ENCODE data around the gene RAPSN. TPM values are rescaled to one million over a fixed set of nuclear protein-coding genes. Genes with fewer than 3 reads are reported as not detected.

RAPSN gene
- total RNA-seq, 2 donors from 2014 or later: 0.33 to 0.69 TPM

DNA sequence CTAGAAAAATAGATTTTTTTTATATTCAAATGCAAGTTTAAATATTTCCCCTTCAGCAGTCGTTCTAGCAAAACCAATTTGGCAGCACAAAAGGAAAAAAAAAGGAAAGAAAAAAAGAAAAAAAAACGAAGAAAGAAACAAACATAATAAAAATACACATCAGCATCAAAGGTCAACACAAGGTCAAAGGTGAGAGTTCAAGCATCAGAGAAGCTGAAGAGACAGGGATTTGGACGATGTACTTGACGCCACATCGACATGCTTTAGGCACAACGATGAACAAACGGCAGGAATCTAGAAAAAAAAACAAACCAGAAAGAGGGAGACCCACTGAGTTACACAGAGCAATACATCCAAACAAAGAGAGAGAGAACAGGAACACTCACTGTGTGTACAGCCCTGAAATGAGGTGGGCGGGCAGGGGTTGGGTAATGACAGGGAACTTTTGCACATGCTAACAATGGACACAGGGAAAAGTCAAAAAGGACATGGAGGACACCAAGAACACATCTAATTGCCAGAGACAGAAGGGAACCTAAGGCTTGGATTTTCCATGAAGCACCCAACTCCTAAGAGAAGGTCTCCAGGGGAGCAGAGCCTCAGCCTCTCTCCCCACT, 19.8 kb upstream of the RAPSN start:
- no peak for DNase-seq (ENCODE audit: low spot score)
- intact Hi-C loops (cut with DNase I): no loop called here

DNA sequence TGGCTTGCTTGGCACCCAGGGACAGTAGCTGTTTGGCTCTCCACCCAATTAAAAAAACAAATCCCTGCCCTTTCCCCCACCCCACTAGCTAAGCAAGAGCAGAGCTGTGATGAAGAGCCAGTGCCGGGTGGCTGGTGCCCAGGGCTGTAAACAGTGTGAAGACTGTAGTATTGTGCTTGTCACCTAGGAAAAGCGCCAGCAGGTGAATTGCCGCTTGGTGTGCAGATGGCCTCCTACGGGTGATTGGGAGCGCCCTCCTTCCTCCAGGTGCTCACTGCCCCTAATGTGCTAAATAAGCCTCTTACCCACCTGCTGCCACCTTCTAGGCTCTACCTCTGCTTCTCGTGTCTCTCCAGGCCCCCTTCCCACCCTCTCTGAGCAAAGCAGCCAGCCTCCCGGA, 18.4 kb upstream of the RAPSN start:
- intact Hi-C loops (cut with DNase I): no loop called here
- peak; percentile 41 for DNase-seq (ENCODE audit: low spot score)

DNA sequence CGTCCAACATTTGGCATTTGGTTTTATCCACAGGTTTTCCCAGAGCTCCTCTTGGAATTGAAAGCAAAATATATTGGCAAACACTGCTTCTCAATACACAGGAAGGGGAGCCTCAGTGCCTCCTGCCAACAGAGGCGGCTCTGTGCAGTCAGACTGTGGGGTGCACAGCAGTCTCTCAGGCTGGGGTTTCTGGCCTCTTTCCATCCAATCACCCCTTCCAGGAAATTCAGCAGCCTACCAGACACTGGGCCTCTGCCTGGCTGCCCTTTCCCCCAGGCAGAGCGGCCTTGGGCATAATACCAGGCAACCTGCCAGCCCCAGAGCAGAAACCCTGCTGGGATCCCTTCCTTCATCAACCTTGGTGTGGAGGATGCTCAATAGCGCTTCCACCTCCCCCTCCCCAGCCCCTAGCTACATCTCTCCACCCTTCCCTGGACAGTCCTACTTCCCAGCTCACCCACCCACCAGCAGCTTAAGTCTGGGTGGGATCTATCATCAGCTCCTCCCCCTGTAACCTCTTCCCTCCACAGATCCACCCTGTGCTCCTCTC, 17.8 kb upstream of the RAPSN start:
- intact Hi-C loops (cut with DNase I): no loop called here
- DNase-seq (ENCODE audit: low spot score): peak; percentile 62

DNA sequence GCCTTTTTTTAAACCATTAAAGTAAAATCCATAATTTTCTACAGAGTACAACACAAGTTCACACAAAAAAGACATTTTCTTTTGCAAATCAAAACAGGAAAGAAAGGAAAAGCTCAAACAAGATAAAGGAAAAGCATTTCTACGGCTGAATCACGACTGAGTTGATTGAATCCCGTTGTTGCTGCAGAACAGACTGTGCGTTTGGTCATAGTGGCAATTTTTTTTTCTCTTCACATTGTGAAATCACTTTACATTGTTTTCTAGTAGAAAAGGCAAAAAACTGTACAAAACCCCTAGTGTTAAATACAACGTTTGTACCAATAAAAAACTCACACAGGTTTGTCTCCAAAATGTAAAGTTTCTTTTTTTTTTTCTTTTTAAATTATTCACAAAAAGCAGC, 17.3 kb upstream of the RAPSN start:
- DNase-seq (ENCODE audit: low spot score): no peak
- intact Hi-C loops (cut with DNase I): no loop called here

DNA sequence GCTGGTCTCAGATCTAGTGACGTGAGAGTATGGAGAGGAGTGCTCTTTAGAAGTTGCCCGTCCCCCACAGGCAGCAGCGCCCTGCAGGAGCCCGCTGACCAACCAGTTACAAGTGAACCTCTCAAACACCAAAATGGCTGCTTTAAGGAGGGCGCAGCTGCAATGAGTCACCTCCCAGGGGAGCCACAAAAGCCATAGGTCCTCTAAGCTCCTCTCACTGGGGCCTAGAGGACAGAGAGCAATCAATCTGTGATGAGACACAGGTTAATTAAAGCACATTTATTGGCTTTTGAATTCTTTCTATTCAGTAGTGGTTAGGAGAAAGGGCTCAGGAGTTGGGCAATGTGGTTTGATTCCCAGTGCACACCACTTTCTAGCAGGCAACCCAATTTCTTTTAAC, 15.5 kb upstream of the RAPSN start:
- peak; percentile 42 for DNase-seq (ENCODE audit: low spot score)
- intact Hi-C loops (cut with DNase I): no loop called here

DNA sequence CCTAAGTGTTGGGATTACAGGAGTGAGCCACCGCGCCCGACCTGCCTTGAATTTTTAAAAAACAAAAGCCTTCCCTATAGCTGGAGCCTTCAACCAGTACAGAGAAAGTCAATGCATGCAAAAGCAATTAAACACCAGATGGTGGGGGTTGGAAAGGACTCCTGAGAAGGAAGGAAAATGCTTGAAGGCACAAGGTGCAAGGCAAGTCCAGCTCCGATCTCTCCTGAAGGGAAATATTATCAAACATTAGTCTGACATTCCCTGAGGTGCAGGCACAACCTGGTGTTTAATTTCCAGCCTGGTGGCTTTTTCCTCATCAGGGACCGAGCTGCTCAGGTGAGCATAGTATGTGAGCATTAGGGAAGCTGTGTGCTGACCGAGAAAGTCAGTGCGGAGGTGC, 12.9 kb upstream of the RAPSN start:
- intact Hi-C loops (cut with DNase I): no loop called here
- no peak for DNase-seq (ENCODE audit: low spot score)

DNA sequence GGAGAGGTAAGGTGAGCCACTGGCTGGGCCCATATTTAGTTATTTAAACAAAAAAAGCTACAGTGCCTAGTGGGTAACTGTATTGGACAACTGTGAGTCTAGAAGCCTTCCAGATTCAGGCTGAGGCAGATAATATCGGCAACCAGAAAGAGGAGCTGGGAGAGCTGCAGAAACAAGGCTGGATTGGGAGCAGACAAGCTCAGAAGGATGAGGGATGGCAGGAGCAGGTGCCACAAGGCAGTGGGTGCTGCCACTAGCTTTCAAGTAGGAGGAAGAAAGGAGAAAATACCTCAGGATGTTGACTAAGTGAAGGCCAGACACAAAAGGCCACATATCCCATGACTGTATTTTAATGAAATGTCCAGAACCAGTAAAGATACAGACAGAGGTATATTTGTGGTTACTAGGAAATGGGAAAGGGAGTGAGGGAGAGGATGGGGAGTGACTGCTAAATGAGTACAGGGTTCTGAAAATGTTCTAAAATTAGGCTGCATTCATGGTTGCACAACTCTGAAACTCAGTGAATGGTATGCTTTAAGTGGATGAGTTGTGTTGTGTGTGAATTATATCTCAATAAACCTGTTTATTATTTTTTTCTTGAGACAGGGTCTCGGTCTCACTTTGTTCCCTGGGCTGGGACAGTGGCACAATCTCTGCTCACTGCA, 11.8 kb upstream of the RAPSN start:
- no peak for DNase-seq (ENCODE audit: low spot score)
- intact Hi-C loops (cut with DNase I): no loop called here

DNA sequence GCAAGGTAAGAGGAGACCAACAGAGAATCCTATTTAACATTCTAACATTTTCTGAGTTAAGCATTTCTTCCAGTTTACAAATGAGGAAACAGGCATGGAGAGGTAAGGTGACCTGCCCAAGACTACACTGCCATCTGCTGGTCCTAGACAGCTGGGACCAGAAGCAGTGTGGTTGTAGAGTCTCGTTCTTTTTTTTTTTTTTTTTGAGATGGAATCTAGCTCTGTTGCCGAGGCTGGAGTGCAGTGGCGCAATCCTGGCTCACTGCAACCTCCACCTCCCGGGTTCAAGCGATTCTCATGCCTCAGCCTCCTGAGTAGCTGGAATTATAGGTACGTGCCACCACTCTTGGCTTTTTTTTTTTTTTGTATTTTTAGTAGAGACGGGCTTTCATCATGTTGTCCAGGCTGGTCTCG, 5.3 kb upstream of the RAPSN start:
- DNase-seq (ENCODE audit: low spot score): peak; percentile 91
- intact Hi-C loops (cut with DNase I): loop anchor here in 1 of 2 donors (10.0 kb wide), 1 partner anchor 79 kb away; the partner anchor contains the start of gene SPI1

DNA sequence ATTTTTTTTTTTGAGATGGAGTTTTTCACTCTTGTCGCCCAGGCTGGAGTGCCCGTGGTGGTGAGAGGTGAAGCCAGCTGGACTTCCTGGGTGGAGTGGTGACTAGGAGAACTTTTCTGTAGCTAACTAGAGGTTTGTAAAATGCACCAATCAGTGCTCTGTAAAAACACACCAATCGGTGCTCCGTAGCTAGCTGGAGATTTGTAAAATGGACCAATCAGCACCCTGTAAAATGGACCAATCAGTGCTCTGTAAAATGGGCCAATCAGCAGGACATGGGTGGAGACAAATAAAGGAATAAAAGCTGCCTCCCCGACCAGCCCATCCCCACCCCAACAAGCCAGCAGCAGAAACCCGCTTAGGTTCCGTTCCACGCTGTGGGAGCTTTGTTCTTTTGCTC, 4.4 kb upstream of the RAPSN start:
- intact Hi-C loops (cut with DNase I): loop anchor here in 1 of 2 donors (10.0 kb wide), 1 partner anchor 79 kb away; the partner anchor contains the start of gene SPI1
- DNase-seq (ENCODE audit: low spot score): no peak

DNA sequence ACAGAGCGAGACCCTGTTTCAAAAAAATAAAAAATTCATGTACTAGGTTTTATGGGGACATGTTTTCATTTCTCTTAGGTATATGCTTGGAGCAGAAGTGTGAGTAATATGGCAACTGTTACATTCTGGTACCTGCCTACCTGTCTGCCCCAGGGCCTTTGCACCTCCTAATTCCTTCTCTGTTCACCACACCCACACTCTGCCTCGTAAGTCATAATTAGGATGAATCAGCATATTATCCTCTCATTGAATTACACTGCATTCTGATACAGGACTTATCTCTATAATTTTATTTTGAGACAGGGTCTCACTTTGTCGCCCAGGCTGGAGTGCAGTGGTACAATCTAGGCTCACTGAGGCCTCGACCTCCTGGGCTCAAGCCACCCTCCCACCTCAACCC, 3.1 kb upstream of the RAPSN start:
- intact Hi-C loops (cut with DNase I): loop anchor here in 1 of 2 donors (10.0 kb wide), 1 partner anchor 77 kb away; the partner anchor contains the start of gene SPI1
- no peak for DNase-seq (ENCODE audit: low spot score)

DNA sequence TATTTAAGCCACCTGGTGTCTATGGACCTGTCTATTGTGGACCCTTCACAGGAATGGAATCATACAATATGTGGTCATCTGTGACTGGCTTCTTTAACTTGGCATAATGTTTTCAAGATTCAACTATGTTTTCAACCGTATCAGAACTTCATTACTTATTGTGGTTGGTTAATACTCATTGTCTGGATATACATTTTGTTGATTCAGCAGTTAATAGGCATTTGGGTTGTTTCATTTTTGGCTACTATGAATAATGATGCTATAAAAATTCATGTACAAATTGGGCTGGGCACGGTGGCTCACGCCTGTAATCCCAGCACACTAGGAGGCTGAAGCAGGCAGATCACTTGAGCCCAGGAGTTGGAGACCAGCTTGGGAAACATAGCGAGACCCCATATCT, 2.5 kb upstream of the RAPSN start:
- DNase-seq (ENCODE audit: low spot score): no peak
- intact Hi-C loops (cut with DNase I): loop anchor here in 1 of 2 donors (10.0 kb wide), 1 partner anchor 77 kb away; the partner anchor contains the start of gene SPI1

DNA sequence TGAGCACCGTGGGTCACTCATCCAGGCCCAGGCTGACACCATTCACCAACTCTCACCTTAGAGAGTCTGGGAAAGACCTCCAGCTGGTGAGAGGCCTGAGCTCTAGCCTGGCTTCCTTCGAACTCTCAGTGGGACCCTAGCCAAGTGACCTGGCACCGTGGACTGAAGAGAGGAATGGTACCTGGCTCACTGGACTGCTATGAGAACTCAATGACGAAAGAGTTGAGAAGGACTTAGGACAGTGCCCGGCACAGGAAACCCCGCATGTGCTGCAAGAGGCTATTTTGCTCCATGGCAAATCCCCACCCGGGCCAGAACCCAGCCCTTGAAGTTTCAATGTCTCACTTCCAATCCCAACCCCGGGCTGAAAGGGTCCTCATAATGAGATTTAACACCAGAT, 605 bp upstream of the RAPSN start:
- DNase-seq (ENCODE audit: low spot score): no peak
- intact Hi-C loops (cut with DNase I): loop anchor here in 1 of 2 donors (5.0 kb wide), 1 partner anchor 77 kb away; no protein-coding TSS in a partner anchor

DNA sequence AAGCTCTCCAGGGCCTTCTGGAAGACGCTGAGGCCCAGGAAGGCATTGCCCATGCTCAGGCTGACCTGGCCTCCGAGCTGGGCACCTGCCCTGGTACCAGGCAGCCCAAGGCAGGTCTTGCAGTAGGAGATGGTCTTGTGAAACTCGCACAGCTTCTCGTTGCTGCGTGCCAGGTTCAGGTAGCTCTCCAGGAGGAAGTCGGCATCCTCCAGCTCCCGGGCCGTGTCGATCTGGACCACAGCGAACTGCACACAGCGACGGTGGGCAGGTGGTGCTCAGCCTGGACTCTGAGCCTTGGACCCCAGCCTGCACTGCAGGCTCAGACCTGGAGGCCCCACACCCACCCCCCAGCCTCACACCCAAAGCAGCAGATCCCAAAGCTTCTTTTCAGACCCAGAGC, 1.0 kb downstream of the RAPSN start:
- intact Hi-C loops (cut with DNase I): loop anchor here in 1 of 2 donors (5.0 kb wide), 1 partner anchor 76 kb away; no protein-coding TSS in a partner anchor
- no peak for DNase-seq (ENCODE audit: low spot score)

DNA sequence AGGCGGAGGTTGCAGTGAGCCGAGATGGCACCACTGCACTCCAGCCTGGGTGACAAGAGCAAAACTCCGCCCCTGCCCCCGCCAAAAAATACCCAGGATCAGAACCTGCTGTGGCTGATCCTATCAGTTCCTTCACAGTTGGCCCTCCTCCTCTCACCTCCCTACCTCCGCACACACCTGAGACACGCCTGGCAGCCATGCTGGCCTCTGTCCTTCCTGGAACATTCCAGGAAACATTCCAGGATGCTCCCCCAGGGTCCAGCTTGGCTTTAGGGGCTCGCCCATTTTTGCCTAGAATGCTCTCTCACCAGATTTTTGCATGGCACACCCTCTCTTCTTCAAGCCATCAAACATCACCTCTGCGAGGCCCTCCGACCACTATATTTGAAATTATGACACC, 2.1 kb downstream of the RAPSN start:
- intact Hi-C loops (cut with DNase I): loop anchor here in 1 of 2 donors (5.0 kb wide), 1 partner anchor 75 kb away; no protein-coding TSS in a partner anchor
- DNase-seq (ENCODE audit: low spot score): no peak

DNA sequence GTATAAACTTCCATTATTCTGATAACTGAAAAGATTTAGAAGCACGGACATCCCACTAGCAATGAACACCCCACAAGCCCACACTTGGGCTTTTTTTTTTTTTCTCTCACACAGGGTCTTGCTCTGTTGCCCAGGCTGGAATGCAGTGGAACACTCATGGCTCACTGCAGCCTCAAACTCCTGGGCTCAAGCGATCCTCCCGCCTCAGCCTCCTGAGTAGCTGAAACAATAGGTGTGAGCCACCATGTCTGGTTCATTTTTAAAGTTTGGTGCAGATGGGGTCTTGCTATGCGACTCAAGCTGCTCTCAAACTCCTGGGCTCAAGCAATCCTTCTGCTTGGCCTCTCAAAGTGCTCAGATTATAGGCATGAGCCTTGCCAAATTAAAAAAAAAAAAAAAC, 3.1 kb downstream of the RAPSN start:
- no peak for DNase-seq (ENCODE audit: low spot score)
- intact Hi-C loops (cut with DNase I): loop anchor here in 1 of 2 donors (5.0 kb wide), 1 partner anchor 74 kb away; no protein-coding TSS in a partner anchor

DNA sequence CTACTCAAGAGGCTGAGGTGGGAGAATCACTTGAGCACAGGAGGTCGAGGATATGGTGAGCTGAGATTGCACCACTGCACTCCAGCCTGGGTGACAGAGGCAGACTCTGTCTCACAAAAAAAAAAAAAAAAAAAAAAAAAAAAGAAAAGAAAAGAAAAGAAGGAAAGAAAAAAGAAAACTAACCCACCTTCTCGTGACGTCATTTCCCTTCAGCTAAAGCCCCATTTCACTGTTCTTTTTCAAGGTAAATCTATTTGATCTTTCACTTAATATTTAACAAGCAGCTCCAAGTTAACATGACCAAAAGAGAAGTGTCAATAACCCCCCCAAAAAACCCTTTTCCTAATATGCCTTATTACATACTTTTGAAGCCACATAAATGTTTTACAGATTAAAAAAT, 5.1 kb downstream of the RAPSN start:
- no peak for DNase-seq (ENCODE audit: low spot score)
- intact Hi-C loops (cut with DNase I): no loop called here

DNA sequence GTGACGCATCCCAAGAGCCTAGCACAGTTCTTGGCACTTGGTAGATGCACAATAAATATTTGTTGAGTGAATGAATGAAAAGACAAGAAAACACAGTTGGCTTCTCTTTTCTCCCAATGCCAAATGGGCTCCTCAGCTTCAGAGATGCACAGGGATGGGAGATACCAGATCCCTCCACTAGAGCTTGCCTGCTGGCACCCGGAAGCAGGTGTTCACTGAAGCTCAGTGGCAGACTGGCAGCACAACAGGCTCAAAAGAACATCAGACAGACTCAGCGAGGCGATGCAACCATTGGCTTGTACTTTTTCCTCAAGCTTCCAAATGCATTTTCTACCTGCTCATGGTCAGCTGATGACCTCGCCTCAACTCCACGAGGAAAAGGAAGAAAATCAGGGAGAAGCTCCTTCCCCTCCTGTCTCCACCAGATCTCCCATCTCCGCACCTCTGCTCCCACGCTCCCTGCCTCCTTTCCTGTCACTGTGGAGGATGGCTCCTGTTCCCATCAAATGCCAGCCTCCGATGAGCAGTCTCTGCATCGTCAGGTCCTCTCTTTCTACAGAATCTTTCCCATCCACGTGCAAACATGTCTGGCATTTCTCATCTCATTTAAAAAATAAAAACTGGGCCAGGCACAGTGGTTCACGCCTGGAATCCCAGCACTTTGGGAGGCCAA, 5.8 kb downstream of the RAPSN start:
- intact Hi-C loops (cut with DNase I): no loop called here
- DNase-seq (ENCODE audit: low spot score): no peak

DNA sequence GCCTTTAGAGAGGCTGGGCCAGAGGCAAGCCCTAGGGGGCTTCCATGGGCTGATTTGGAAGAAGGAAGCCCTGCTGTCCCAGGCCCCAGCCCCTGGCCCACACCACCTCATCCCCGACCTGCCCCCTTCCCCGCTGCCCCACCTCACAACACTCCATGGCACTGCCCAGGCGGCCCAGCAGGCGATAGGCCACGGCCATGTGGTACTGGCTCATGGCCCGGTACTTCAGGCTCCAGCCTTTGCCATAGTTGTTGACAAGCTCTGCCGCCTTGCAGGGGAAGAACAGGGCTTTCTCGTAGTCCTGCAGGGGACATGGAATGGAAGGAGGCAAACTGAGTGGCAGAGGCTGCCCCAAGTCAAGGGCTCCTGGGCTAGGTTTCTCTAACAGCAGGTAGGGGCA, 6.4 kb downstream of the RAPSN start:
- DNase-seq (ENCODE audit: low spot score): no peak
- intact Hi-C loops (cut with DNase I): no loop called here

DNA sequence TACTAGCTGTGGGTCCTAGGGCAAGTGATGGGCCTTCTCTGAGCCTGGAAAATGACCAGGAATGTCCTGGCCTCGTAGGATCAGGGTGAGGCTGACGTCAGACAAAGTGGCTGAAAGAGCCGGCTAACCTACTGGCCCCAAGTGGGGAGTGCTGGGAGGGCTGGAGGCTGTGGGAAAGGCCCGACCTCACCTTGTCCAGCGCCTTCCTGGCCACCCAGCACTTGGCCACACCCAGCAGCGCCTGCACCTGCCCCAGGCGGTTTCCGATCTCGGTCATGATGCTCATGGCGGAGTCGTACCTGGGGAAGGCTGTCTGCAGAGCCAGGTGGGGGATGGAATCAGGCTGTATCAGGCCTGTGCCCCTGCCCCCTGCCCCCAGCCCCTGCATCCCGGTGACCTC, 7.5 kb downstream of the RAPSN start:
- intact Hi-C loops (cut with DNase I): no loop called here
- DNase-seq (ENCODE audit: low spot score): no peak

DNA sequence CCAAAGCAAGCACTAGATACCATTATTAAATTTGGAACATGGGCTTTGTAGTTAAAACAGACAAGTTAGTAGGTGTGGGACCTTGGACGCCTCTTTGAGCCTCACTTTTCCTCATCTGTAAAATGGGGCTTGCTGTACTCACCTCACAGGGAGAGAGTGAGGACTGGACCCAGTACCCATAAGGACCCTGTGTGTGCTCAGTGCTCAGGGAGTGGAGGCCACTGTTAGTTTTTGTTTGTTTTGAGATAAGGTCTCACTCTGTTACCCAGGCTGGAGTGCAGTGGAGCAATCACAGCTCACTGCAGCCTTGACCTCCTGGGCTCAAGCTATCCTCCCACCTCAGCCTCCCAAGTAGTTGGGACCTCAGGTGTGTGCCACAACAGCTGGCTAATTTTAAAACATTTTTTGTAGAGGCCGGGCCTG, 8.9 kb downstream of the RAPSN start:
- no peak for DNase-seq (ENCODE audit: low spot score)
- intact Hi-C loops (cut with DNase I): no loop called here

All from posterior vena cava (tissue), 2 donors.